HG03064 (cell line): ENCODE results near the gene COPZ2.
A peak's percentile ranks its signal among the peaks of the same experiment; 100 is the strongest.
"Not testable (repeated sequence)": the region's sequence is repeated elsewhere in the genome, so short reads cannot be mapped to it uniquely, and the experiment has no call there.

Experiments
- ATAC-seq: cut with Tn5 transposase; IDR thresholded peaks from one replicate; pipeline ENCODE4 v1.9.1; 2021; ENCODE audit warnings: low read depth; ENCODE audit not compliant: unreplicated experiment

The COPZ2 gene

GRCh38 chr17:48031966-48032365 is 5.6 kb downstream of the COPZ2 start:
- ATAC-seq: no peak

GRCh38 chr17:48030531-48030930 is 7.1 kb downstream of the COPZ2 start:
- ATAC-seq: no peak

GRCh38 chr17:48028736-48029135 is 8.9 kb downstream of the COPZ2 start:
- no peak for ATAC-seq

- ATAC-seq: no peak
Observed at GRCh38 chr17:48027322-48027981, 10.1 kb downstream of the COPZ2 start.

DNA sequence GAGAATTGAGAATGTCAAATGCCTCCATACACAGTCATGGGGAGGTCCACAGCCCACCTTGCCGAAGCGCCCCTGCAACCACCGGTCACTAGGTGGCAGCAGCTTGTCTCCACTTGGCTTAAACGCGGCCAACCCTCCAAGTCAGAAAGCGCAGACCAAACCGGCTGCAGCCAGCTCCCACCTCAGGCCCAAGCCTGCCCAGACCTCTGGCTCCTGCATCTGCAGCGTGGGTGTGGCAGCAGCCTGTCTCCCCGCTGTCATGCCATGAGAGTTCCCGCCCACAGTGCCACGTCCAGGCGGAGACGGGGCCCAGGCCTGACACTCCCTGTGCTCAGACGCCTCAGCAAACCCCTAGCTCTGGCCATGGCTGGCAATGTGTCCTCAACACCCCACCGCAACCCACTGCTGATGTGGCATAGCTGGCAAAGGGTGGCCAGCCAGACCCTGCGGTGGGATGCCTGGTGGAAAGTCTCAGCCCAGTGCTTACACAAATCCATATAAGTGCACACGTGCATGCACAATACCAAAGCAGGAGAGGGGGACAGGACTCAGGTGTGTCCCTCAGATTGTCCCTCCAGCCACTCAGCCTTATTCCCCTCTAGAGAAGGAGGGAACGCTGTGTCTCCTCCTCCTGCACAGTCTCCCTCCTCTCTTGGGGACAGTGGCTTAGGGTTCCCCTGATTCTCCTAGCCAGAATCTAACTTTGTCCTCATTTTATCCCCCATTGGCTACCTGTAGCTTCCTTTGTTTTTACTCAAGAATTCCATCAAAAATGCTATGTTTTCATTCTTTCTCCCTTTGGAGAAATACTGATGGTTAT is 10.9 kb downstream of the COPZ2 start:
- no peak for ATAC-seq

GRCh38 chr17:48025904-48026501 is 11.6 kb downstream of the COPZ2 start:
- ATAC-seq: no peak

GRCh38 chr17:48025040-48025903 is 12.3 kb downstream of the COPZ2 start:
- peak; percentile 72 for ATAC-seq

GRCh38 chr17:48024149-48025039 is 13.2 kb downstream of the COPZ2 start:
- ATAC-seq: no peak

DNA sequence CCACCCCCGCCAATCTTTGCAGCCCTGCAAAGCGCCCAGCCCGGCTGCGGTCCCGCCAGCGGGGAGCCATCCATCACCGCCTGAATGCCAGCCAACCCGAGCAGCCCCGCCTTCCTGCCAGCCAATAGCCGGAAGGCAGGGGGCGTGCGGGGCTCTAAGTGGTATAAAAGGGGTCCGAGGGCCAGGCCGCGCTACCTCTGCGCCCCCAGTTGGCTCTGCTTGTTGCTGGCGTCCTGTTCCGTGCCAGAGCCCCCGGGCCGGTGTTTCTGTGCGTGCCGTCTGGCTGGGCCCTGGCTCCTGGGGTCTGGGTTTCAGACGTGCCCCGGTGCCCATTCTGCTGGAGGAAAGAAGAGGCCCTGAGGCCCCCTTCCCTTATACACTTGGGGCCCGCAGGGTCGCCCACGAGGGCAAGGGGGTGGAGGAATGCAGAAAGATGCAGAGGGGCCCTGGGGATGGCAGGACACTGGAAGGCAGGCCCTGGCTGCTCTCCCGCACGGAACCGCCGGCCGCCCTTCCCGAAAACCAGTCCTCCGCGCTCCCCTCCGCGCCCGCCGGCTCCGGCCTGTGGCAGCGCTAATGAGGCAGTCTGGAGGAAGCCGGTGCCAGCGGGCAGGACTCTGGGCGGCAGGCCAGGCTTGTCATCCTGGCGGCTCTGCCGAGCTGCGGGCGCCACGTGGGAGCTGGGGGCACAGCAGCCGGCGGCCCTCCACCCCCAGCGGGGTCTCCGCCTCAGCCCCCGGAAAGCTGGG is 14.0 kb downstream of the COPZ2 start:
- no peak for ATAC-seq

DNA sequence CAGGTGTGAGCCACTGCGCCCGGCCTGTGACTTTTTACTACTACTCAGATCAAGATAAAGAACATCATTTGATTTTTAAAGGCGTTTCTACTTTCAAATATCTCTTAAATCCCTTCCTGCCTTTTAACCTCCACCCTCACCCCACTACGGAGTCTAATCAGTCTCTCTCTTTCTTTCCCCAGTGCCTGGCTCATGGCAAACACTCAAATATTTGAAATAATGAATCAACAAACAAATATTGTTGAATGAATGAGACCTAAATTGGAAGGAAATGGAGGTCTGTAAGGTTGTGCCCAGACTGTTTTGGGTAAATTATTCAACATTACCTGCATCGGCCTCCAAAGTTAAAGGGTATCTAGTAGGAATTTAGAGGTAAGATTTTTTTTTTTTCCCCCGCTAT is 14.7 kb downstream of the COPZ2 start:
- no peak for ATAC-seq

GRCh38 chr17:48021934-48022333 is 15.7 kb downstream of the COPZ2 start:
- ATAC-seq: no peak

GRCh38 chr17:48017817-48018158 is 19.8 kb downstream of the COPZ2 start:
- ATAC-seq: not testable (repeated sequence)

GRCh38 chr17:48016112-48016511 is 21.5 kb downstream of the COPZ2 start:
- no peak for ATAC-seq

DNA sequence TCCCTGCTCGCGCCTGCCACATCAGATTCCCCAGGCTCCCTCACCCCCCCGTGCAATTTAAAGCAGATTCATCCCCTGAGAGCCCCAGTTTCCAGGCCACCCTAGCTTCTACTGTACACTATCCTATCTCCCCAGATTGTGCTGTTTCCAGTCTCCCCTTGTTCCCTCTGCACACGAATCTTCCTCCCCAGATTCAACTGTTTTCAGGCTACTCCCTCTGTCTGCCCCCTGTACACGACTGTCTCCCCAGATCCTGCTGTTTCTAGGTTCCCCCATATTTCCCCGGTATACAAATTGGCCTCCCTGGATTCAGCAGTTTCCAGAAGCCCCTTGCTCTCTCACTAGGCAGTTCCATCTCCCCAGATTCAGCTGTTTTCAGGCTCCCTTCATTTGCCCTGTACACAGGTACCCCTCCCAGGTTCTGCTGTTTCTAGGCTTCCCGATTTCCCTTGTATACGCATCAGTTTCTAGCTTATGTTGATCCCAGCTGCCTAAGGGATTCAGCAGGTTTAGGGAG is 22.9 kb downstream of the COPZ2 start:
- ATAC-seq: no peak

DNA sequence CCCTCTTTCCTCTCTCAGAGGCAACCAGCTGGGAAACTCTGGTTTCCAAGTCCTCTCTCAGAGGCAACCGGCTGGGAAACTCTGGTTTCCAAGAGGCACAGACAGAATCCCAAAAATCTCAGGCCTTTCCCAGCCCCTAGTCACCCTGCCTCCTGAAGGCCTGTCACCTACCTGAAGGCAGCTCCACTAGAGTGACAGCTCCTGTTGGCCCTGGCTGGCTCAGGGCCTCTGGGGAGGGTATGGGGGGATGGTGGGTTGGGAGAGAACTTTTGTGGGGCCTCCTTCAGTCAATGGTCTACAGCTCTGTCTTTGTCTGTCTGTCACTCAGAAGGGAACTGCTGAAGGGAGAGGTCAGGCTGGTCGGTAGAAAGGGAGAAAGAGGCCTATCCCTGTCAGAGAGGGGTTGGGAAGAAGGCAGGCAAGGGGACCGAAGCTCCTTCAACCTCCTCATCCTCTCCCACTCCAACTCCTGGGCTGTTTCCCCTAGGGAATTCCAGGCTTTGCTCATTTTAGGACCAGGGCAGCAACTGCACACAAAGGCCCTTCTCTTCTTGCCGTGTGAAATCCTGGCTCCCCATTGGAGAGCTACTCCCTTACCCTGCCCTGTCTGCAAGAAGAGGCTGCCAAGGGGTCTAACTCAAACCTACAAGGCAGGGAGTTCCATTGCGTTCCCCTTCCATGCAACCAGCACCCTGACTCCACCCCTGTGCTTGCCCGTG is 23.6 kb downstream of the COPZ2 start:
- no peak for ATAC-seq

DNA sequence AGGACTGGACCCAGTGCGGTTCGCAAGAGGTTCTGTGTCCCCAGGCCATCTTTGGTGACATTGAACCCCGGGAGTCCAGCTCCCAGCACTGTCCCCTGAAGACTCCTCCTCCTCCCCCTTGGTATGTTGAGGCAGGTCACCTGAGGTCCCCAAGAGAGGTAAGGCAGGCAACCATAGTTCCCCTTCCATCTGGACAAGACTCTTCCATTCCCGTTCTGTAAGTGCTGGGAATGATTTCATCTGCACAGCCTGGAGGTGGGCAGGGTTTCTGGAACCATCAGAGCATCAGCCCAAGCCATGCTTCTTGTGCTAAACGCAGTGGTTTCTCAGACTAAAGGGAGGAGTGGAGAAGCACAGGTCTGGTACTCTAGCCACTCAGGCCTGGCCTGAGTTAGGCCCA is 24.9 kb downstream of the COPZ2 start:
- ATAC-seq: no peak

DNA sequence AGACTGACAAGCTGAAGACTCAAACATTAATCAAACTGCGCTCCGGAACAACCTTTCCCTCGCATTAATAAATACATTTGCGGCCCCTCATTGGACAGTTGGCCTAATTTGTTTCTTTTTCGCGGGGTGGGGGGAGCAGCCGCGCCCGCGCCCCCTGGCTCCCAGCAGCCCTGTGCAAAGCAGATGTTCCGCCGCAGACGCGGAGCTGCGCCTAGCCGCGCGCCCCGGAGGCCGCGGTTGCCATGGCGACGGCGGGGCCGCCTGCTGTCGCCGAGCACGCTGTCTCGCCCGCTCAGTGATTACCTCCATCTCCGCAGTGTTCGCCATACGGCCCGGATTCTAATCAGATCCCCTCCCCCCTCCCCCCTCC is 25.5 kb downstream of the COPZ2 start:
- ATAC-seq: no peak

GRCh38 chr17:48011405-48012150 is 26.0 kb downstream of the COPZ2 start:
- no peak for ATAC-seq
